NB4 (cell line): Measurements from ENCODE around the gene SP5.

ENCODE experiments used
- CTCF ChIP-seq: IDR thresholded peaks from one replicate; pipeline ENCODE4 v1.5.1; 2012; ENCODE audit warnings: low read depth, low read length
- MAX ChIP-seq: IDR thresholded peaks from 2 replicates; pipeline ENCODE4 v1.6.1; 2011; ENCODE audit warnings: low read depth, low read length
- POLR2A ChIP-seq: IDR thresholded peaks from 2 replicates; pipeline ENCODE4 v1.6.1; 2011; ENCODE audit warnings: mild to moderate bottlenecking; ENCODE audit not compliant: insufficient read length; ENCODE audit errors: extremely low read depth

GRCh38 chr2:170690640-170691039, 24.5 kb upstream of the SP5 start:
- TF ChIP-seq MAX = no peak
- TF ChIP-seq POLR2A = no peak
- no peak for TF ChIP-seq CTCF
